ENCODE data around the gene SLC25A18. TPM values are rescaled to one million over a fixed set of nuclear protein-coding genes. Genes with fewer than 3 reads are reported as not detected.

The SLC25A18 gene
- total RNA-seq, 2 donors from 2014 or later, result 2.1 to 4.9 TPM

DNA sequence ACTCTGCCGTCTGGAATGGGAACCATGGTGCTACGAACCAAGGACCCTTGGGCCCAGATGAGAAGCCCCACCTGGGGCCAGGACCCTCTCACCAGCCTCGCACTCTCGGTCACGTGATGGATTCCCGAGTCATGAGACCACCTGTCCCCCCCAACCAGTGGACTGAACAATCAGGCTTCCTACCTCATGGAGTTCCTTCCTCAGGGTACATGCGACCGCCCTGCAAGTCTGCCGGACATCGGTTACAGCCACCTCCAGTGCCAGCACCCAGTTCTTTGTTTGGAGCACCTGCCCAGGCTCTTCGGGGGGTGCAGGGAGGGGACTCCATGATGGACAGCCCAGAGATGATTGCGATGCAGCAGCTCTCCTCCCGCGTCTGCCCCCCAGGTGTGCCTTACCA, 20.8 kb upstream of the SLC25A18 start:
- Histone ChIP-seq H3K4me3 (no peak overlapping the region), H3K27me3 (no peaks in the 10 kb centered on the region), H3K27ac (no peak overlapping the region), H3K36me3 (replicated peaks in 1 of 2; ENCODE audit: insufficient read depth in 1 of 2, low read depth in 2 of 2) (no peaks in the 10 kb centered on the region), H3K9me3 (no peaks in the 10 kb centered on the region), H3K4me1 (no peaks in the 10 kb centered on the region)
- WGBS, 2 donors, result 88 to 89% methylated on average over 4 to 13 of the region's 14 CpGs
- intact Hi-C loops (cut with DNase I), result no loop called here
- TF ChIP-seq, protein P1, sequence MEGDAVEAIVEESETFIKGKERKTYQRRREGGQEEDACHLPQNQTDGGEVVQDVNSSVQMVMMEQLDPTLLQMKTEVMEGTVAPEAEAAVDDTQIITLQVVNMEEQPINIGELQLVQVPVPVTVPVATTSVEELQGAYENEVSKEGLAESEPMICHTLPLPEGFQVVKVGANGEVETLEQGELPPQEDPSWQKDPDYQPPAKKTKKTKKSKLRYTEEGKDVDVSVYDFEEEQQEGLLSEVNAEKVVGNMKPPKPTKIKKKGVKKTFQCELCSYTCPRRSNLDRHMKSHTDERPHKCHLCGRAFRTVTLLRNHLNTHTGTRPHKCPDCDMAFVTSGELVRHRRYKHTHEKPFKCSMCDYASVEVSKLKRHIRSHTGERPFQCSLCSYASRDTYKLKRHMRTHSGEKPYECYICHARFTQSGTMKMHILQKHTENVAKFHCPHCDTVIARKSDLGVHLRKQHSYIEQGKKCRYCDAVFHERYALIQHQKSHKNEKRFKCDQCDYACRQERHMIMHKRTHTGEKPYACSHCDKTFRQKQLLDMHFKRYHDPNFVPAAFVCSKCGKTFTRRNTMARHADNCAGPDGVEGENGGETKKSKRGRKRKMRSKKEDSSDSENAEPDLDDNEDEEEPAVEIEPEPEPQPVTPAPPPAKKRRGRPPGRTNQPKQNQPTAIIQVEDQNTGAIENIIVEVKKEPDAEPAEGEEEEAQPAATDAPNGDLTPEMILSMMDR (IDR thresholded peaks at IDR 0.05), result no peak
- TF ChIP-seq POLR2A (IDR thresholded peaks at IDR 0.05), result no peak
- DNase-seq, result no peak
- ATAC-seq, result no peak

DNA sequence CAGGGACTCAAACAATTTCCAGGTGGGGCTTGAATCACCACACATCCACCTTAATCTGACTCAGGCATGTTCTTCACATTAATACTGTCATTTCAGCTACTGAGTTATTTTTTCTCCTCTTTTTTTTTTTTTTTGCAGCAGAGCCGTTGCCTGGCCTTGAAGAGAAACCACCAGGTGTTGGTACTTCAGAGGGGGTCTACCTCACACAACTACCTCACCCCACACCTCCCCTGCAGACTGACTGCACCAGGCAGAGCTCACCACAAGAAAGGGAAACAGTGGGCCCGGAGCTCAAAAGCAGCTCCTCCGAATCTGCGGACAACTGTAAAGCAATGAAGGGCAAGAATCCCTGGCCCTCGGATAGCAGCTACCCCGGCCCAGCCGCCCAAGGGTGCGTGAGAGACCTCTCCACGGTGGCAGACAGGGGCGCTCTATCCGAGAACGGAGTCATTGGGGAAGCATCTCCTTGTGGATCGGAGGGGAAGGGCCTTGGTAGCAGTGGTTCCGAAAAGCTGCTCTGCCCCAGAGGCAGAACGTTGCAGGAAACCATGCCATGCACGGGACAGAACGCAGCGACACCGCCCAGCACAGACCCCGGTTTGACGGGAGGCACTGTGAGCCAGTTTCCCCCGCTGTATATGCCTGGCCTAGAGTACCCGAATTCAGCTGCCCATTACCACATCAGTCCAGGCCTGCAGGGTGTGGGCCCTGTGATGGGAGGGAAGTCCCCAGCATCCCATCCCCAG, 15.1 kb upstream of the SLC25A18 start:
- Histone ChIP-seq H3K9me3 (no peaks in the 10 kb centered on the region), H3K4me3 (no peak overlapping the region), H3K27me3 (no peaks in the 10 kb centered on the region), H3K36me3 (replicated peaks in 1 of 2; ENCODE audit: insufficient read depth in 1 of 2, low read depth in 2 of 2) (no peaks in the 10 kb centered on the region), H3K27ac (no peak overlapping the region), H3K4me1 (no peaks in the 10 kb centered on the region)
- no peak for ATAC-seq
- DNase-seq, result no peak
- 90 to 91% methylated on average over 20 to 23 of the region's 23 CpGs for WGBS, 2 donors
- intact Hi-C loops (cut with DNase I), result no loop called here
- TF ChIP-seq, protein P1 (IDR thresholded peaks at IDR 0.05), result no peak
- TF ChIP-seq POLR2A (IDR thresholded peaks at IDR 0.05), result no peak

DNA sequence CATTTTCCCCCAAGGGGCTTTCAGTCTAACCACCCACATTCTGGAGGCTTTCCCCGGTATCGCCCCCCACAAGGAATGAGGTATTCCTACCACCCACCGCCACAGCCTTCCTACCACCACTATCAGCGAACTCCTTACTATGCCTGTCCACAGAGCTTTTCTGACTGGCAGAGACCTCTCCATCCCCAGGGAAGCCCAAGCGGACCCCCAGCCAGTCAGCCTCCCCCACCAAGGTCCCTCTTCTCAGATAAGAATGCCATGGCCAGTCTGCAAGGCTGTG, 14.6 kb upstream of the SLC25A18 start:
- no peak for ATAC-seq
- no peak for DNase-seq
- Histone ChIP-seq H3K4me3 (no peak overlapping the region), H3K9me3 (no peaks in the 10 kb centered on the region), H3K36me3 (replicated peaks in 1 of 2; ENCODE audit: insufficient read depth in 1 of 2, low read depth in 2 of 2) (no peaks in the 10 kb centered on the region), H3K27ac (no peak overlapping the region), H3K27me3 (no peaks in the 10 kb centered on the region), H3K4me1 (no peaks in the 10 kb centered on the region)
- 84 to 88% methylated on average over 5 of the region's 5 CpGs for WGBS, 2 donors
- TF ChIP-seq, protein P1 (IDR thresholded peaks at IDR 0.05), result no peak
- TF ChIP-seq POLR2A (IDR thresholded peaks at IDR 0.05), result no peak
- intact Hi-C loops (cut with DNase I), result no loop called here

DNA sequence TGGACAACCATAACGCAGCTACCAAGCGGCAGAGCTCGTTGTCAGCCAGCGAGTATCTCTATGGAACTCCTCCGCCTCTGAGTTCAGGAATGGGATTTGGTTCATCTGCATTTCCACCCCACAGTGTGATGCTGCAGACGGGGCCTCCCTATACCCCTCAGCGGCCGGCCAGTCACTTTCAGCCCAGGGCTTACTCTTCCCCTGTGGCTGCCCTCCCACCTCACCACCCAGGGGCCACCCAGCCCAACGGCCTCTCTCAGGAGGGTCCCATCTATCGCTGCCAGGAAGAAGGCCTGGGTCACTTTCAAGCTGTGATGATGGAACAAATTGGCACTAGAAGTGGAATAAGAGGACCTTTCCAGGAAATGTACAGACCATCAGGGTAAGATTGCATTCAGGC, 14.1 kb upstream of the SLC25A18 start:
- Histone ChIP-seq H3K4me3 (no peak overlapping the region), H3K27ac (no peak overlapping the region), H3K36me3 (replicated peaks in 1 of 2; ENCODE audit: insufficient read depth in 1 of 2, low read depth in 2 of 2) (no peaks in the 10 kb centered on the region), H3K4me1 (no peaks in the 10 kb centered on the region), H3K27me3 (no peaks in the 10 kb centered on the region), H3K9me3 (no peaks in the 10 kb centered on the region)
- ATAC-seq, result no peak
- intact Hi-C loops (cut with DNase I), result no loop called here
- no peak for DNase-seq
- no peak for TF ChIP-seq POLR2A (IDR thresholded peaks at IDR 0.05)
- TF ChIP-seq, protein P1 (IDR thresholded peaks at IDR 0.05), result no peak
- WGBS, 2 donors, result 88% methylated on average over 9 to 10 of the region's 10 CpGs

DNA sequence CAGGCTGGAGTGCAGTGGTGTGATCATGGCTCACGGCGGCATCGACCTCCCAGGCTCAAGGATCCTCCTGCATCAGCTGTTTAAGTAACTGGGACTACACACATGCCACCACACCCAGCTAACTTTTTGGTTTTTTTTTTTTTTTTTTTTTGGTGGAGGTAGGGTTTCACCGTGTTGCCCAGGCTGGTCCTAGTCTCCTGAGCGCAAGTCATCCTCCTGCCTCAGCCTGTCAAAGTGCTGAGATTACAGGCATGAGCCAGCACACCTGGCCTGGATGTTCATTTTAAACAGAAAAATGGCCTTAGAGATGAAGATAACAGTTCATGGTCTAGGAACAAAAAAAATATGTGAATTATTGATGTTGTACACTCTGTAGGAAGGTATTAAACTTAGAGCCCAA, 13.6 kb upstream of the SLC25A18 start:
- no peaks in the 10 kb centered on the region for H3K27me3 ChIP-seq
- intact Hi-C loops (cut with DNase I), result no loop called here
- ATAC-seq (no peak), DNase-seq (no peak)
- H3K4me3 ChIP-seq, result no peak overlapping the region
- no peaks in the 10 kb centered on the region for H3K36me3 ChIP-seq (replicated peaks in 1 of 2; ENCODE audit: insufficient read depth in 1 of 2, low read depth in 2 of 2)
- no peaks in the 10 kb centered on the region for H3K9me3 ChIP-seq
- H3K4me1 ChIP-seq, result no peaks in the 10 kb centered on the region
- no peak overlapping the region for H3K27ac ChIP-seq
- TF ChIP-seq POLR2A (IDR thresholded peaks at IDR 0.05), result no peak
- TF ChIP-seq, protein P1 (IDR thresholded peaks at IDR 0.05), result no peak
- 95 to 100% methylated on average over 5 of the region's 5 CpGs for WGBS, 2 donors
